Right lobe of liver (tissue), 4 donors: ENCODE results near the gene OAS2.

Experiments
- CTCF ChIP-seq, 4 donors: fragments of 200-600 bp in 3 of 4; fragments of 450-650 bp in 1 of 4; IDR thresholded peaks; one replicate each; pipeline versions ENCODE4 v1.5.1 to v1.8.0; 2016 to 2022; ENCODE audit warnings: antibody characterized with exemption in 4 of 4, mild to moderate bottlenecking in 2 of 4
- POLR2A ChIP-seq: fragments of 450-650 bp; IDR thresholded peaks from one replicate; pipeline ENCODE4 v1.6.1; 2017; ENCODE audit warnings: antibody characterized with exemption, mild to moderate bottlenecking
- donor health status: DM: no; HTN: no; CAD: no.
- donor health status: DM: no; HTN: no; CAD: no.
- donor health status: DM: no; HTN: yes; CAD: no.

- TF ChIP-seq CTCF (IDR thresholded peaks at IDR 0.05), result no peak
- no peak for TF ChIP-seq POLR2A
Observed at GRCh38 chr12:112996501-112996900, 18.2 kb downstream of the OAS2 start.
